Stomach (tissue), 9 donors: ENCODE results near the gene CFTR. TPM values are rescaled to one million over a fixed set of nuclear protein-coding genes. Genes with fewer than 3 reads are reported as not detected.

ENCODE experiments used
- DNase-seq, 2 donors: peaks; one replicate each; pipeline versions ENCODE4 v3.0.0 to v3.0.0-alpha.2; 2013 to 2019
- H3K27ac ChIP-seq, 5 donors: fragments of 200-600 bp in 4 of 5; sonication (generic) in 4 of 5; one replicate each; pipeline ENCODE4 v1.5.1; 2013 to 2019; ENCODE audit warnings: mild to moderate bottlenecking in 1 of 5, moderate library complexity in 1 of 5
- H3K27me3 ChIP-seq, 3 donors: fragments of 200-600 bp; sonication (generic); one replicate each; pipeline ENCODE4 v1.5.1; 2017 to 2019; ENCODE audit warnings: mixed run types in 1 of 3
- H3K36me3 ChIP-seq, 4 donors: fragments of 200-600 bp; sonication (generic); 1 replicate in 3 of 4; 2 replicates in 1 of 4; pipeline ENCODE4 v1.5.1; 2016 to 2019
- H3K4me1 ChIP-seq, 4 donors: fragments of 200-600 bp; sonication (generic); one replicate each; pipeline ENCODE4 v1.5.1; 2016 to 2019
- H3K4me3 ChIP-seq, 4 donors: fragments of 200-600 bp; sonication (generic) in 3 of 4; one replicate each; pipeline ENCODE4 v1.5.1; 2016 to 2019; ENCODE audit warnings: mild to moderate bottlenecking in 1 of 4
- H3K9me3 ChIP-seq, 4 donors: fragments of 200-600 bp; sonication (generic); one replicate each; pipeline ENCODE4 v1.5.1; 2016 to 2019
- EP300 ChIP-seq: sonication (generic); formaldehyde crosslinking; IDR thresholded peaks from one replicate; pipeline ENCODE4 v1.6.1; 2017; ENCODE audit warnings: antibody characterized with exemption
- POLR2A ChIP-seq, 4 donors: fragments of 450-650 bp; IDR thresholded peaks; one replicate each; pipeline ENCODE4 v1.6.1; 2016; ENCODE audit warnings: antibody characterized with exemption in 4 of 4, control low read depth in 2 of 4, mild to moderate bottlenecking in 1 of 4, moderate library complexity in 1 of 4
- POLR2AphosphoS5 ChIP-seq, 3 donors: sonication (generic); formaldehyde crosslinking; IDR thresholded peaks; one replicate each; pipeline ENCODE4 v1.6.1; 2016; ENCODE audit warnings: antibody characterized with exemption in 3 of 3
- WGBS, 5 donors: extraction: QIAGEN DNeasy Blood & Tissue Kit in 3 of 5; methylation state at CpG; one replicate each; pipeline versions ENCODE4 v1.1.5 to v1.1.7; 2013 to 2018; 5-methylcytosine and 5-hydroxymethylcytosine counted together
- intact Hi-C: fragments of 100-400 bp; cut with DNase I; formaldehyde crosslinking; loops from one replicate; pipeline ENCODE4 v1.15.1; 2023; ENCODE audit warnings: low total_unique reads
- polyA plus RNA-seq, 3 donors: library from polyadenylated mRNA; stranded (reverse); fragments of 200-250 nt; gene quantifications; one replicate each; pipeline ENCODE4 v1.2.3, GENCODE V29; 2013
- small RNA-seq, 4 donors: library from RNA; depleted of rRNA; stranded (forward); fragments of <200 nt; gene quantifications; one replicate each; pipeline ENCODE3, GENCODE V24; 2016
- total RNA-seq, 5 donors: library from RNA; depleted of rRNA; stranded (reverse); fragments of >200 nt; gene quantifications; one replicate each; pipeline versions ENCODE4 v1.1.0 to v1.2.3, GENCODE V29; 2014 to 2016
- TF ChIP-seq, protein P1 (sequence below), 7 experiments: fragments of 450-650 bp in 4 of 7; fragments of 200-600 bp in 3 of 7; sonication (generic) in 3 of 7; IDR thresholded peaks; one replicate each; pipeline ENCODE4 v1.5.1; 2016 to 2019; ENCODE audit warnings: antibody characterized with exemption in 7 of 7, control low read depth in 2 of 7, mild to moderate bottlenecking in 1 of 7
- donor health status: healthy with polysubstance abuse.
- donor health status: Bipolar disorder and iron deficiency.
- donor health status: healthy.

The CFTR gene
- total and polyA plus RNA-seq, 8 donors, result under 0.01 to 130 (median 1.7) TPM; not detected in 1

DNA sequence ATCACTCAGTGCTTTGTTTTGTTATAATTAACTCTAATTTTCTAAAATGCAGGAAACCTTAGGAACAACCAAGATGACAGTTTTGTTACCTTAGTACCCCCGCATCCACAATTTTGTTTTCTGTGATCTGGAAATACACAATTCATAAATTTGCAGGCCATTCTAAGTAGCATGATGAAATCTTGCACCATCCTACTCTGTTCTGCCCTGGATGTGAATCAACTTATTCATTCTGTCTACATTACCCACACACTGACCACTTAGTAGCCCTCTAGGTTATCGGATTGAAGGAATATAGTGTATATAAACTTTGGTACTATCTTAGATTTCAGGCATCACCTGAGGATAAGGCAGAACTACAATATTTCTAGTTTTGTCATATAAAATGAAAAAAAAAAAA lies 237.5 kb downstream of the CFTR start:
- Histone ChIP-seq H3K36me3 (peaks cover 0 to 10% (median 0%) of the 10 kb centered on the region in 4 donors), H3K4me1 (peaks cover 0 to 7% (median 2%) of the 10 kb centered on the region in 4 donors), H3K27ac (no peak overlapping the region), H3K4me3 (no peak overlapping the region), H3K27me3 (no peaks in the 10 kb centered on the region), H3K9me3 (no peaks in the 10 kb centered on the region)
- 80 to 86% (median 82%) methylated on average over 2 of the region's 2 CpGs for WGBS, 5 donors
- TF ChIP-seq, protein P1, sequence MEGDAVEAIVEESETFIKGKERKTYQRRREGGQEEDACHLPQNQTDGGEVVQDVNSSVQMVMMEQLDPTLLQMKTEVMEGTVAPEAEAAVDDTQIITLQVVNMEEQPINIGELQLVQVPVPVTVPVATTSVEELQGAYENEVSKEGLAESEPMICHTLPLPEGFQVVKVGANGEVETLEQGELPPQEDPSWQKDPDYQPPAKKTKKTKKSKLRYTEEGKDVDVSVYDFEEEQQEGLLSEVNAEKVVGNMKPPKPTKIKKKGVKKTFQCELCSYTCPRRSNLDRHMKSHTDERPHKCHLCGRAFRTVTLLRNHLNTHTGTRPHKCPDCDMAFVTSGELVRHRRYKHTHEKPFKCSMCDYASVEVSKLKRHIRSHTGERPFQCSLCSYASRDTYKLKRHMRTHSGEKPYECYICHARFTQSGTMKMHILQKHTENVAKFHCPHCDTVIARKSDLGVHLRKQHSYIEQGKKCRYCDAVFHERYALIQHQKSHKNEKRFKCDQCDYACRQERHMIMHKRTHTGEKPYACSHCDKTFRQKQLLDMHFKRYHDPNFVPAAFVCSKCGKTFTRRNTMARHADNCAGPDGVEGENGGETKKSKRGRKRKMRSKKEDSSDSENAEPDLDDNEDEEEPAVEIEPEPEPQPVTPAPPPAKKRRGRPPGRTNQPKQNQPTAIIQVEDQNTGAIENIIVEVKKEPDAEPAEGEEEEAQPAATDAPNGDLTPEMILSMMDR (IDR thresholded peaks at IDR 0.05), result no peak
- TF ChIP-seq POLR2AphosphoS5 (IDR thresholded peaks at IDR 0.05), result no peak
- no peak for TF ChIP-seq EP300
- TF ChIP-seq POLR2A (IDR thresholded peaks at IDR 0.05), result no peak
- intact Hi-C loops, result no loop called here
- DNase-seq, result no peak

Small RNA genes lying within 50 kb of the gene (small RNA-seq; reads per million reads assigned to genes)
- gene AC000111.1, result 0 reads per million in 4 donors
- 0 reads per million in 4 donors for gene AC000111.2

Other genes with a start within 250 kb of the CFTR start
- 1 to 10 TPM in 1 of 5 donors, not detected in 4; 1.7 TPM for gene WNT2, start 157.0 kb upstream of the CFTR start, total RNA-seq
- under 1 TPM in 1 of 3 donors, not detected in 2; 0.61 TPM for gene WNT2, start 157.0 kb upstream of the CFTR start, polyA plus RNA-seq
- gene ASZ1, start 52.5 kb upstream of the CFTR start, total RNA-seq, result not detected
- not detected for gene ASZ1, start 52.5 kb upstream of the CFTR start, polyA plus RNA-seq